ENCODE data around the gene PDAP1. TPM values are rescaled to one million over a fixed set of nuclear protein-coding genes. Genes with fewer than 3 reads are reported as not detected.

The PDAP1 gene
- total RNA-seq, 1 experiment from 2014 or later = 180 TPM

DNA sequence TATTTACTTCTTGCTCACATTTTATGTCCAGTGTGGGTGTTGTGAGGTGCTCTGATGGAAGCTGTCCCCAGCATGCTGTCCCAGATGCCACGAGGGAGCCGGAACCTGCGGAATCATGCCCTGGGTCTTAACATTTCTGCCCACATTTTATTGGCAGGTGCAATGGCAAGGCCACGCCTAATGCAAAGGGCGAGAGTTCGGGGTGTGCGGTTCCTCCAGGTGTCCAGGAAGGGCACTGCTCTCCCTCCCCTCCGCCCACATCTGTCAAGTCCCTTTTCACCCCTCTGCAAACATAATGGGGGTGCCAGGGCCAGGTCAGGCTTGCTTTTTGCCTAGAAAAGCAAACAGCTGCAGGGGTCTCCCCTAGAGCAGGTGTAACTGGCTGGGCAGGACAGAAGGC is 16.4 kb downstream of the PDAP1 start:
- DNase-seq = no peak
- H3K36me3 ChIP-seq (ENCODE audit: control insufficient read depth, insufficient read depth, low read length) = peaks cover 6% of the 10 kb centered on the region
- Mint-ChIP-seq H3K4me3 (ENCODE audit: unreplicated experiment) (no peak overlapping the region), H3K27me3 (ENCODE audit: insufficient read depth, unreplicated experiment) (no peaks in the 10 kb centered on the region), H3K27ac (ENCODE audit: unreplicated experiment) (no peak overlapping the region), H3K4me1 (ENCODE audit: low read depth, unreplicated experiment) (no peaks in the 10 kb centered on the region), H3K9me3 (ENCODE audit: unreplicated experiment) (no peaks in the 10 kb centered on the region), H3K36me3 (ENCODE audit: insufficient read depth, unreplicated experiment) (peaks cover 100% of the 10 kb centered on the region)
- no peak overlapping the region for H3K4me3 ChIP-seq (ENCODE audit: low read depth, low read length)
- ChIA-PET POLR2A (no interaction called here), CTCF (no interaction called here)
- no TSS peak for BruUV-seq (replicated peaks)
- H3K9me3 ChIP-seq = no peaks in the 10 kb centered on the region
- intact Hi-C loops (cut with micrococcal nuclease; ENCODE audit: unreplicated experiment) = no loop called here
- no peaks in the 10 kb centered on the region for H3K27me3 ChIP-seq (replicated peaks; ENCODE audit: control insufficient read depth, insufficient read depth, low read length)
- H3K4me1 ChIP-seq = no peaks in the 10 kb centered on the region
- TF ChIP-seq, protein P1, sequence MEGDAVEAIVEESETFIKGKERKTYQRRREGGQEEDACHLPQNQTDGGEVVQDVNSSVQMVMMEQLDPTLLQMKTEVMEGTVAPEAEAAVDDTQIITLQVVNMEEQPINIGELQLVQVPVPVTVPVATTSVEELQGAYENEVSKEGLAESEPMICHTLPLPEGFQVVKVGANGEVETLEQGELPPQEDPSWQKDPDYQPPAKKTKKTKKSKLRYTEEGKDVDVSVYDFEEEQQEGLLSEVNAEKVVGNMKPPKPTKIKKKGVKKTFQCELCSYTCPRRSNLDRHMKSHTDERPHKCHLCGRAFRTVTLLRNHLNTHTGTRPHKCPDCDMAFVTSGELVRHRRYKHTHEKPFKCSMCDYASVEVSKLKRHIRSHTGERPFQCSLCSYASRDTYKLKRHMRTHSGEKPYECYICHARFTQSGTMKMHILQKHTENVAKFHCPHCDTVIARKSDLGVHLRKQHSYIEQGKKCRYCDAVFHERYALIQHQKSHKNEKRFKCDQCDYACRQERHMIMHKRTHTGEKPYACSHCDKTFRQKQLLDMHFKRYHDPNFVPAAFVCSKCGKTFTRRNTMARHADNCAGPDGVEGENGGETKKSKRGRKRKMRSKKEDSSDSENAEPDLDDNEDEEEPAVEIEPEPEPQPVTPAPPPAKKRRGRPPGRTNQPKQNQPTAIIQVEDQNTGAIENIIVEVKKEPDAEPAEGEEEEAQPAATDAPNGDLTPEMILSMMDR (IDR thresholded peaks at IDR 0.05; ENCODE audit: insufficient read depth in 1 of 2, low read depth in 1 of 2, low read length in 1 of 2, severe bottlenecking in 1 of 2, unreplicated experiment in 1 of 2) = no peak

- Mint-ChIP-seq H3K4me1 (ENCODE audit: low read depth, unreplicated experiment) (no peaks in the 10 kb centered on the region), H3K27ac (ENCODE audit: unreplicated experiment) (no peak overlapping the region), H3K4me3 (ENCODE audit: unreplicated experiment) (no peak overlapping the region), H3K36me3 (ENCODE audit: insufficient read depth, unreplicated experiment) (peaks cover 100% of the 10 kb centered on the region), H3K27me3 (ENCODE audit: insufficient read depth, unreplicated experiment) (no peaks in the 10 kb centered on the region), H3K9me3 (ENCODE audit: unreplicated experiment) (no peaks in the 10 kb centered on the region)
- BruUV-seq (replicated peaks) = no TSS peak
- POLR2A ChIA-PET = no interaction called here
- Histone ChIP-seq H3K9me3 (no peaks in the 10 kb centered on the region), H3K4me3 (ENCODE audit: low read depth, low read length) (no peak overlapping the region), H3K4me1 (no peaks in the 10 kb centered on the region), H3K27me3 (replicated peaks; ENCODE audit: control insufficient read depth, insufficient read depth, low read length) (no peaks in the 10 kb centered on the region), H3K36me3 (ENCODE audit: control insufficient read depth, insufficient read depth, low read length) (peaks cover 6% of the 10 kb centered on the region)
- intact Hi-C loops (cut with micrococcal nuclease; ENCODE audit: unreplicated experiment) = no loop called here
- CTCF ChIA-PET = interaction anchor here (0.6 kb wide), 1 partner anchor 60 kb away, joined by 9 read pairs; no protein-coding TSS in a partner anchor
- TF ChIP-seq, protein P1 (IDR thresholded peaks at IDR 0.05; ENCODE audit: insufficient read depth in 1 of 2, low read depth in 1 of 2, low read length in 1 of 2, severe bottlenecking in 1 of 2, unreplicated experiment in 1 of 2) = no peak
- no peak for DNase-seq
These were observed 17.3 kb downstream of the PDAP1 start for GRCh38 chr7:99390941-99391602.

DNA sequence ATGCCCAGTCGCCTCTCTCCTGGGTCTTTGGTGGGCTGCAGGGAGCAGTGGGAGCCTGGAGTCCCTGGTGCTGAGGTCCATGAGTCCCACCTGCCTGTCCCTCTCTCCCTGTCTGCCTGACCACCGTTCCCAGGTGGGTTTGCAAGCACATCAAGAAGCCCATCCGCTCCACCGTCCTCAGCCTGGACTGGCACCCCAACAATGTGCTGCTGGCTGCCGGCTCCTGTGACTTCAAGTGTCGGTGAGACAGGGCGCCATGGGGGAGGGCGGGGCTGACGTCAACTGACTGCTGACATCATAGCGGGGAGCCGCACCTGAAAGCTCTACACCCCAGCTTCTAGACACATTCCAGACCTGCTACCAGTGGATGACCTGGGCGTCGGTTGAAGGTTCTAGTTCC is 18.6 kb downstream of the PDAP1 start:
- no peak overlapping the region for H3K27ac Mint-ChIP-seq (ENCODE audit: unreplicated experiment)
- Histone ChIP-seq H3K36me3 (ENCODE audit: control insufficient read depth, insufficient read depth, low read length) (peaks cover 4% of the 10 kb centered on the region), H3K9me3 (no peaks in the 10 kb centered on the region), H3K4me1 (no peaks in the 10 kb centered on the region), H3K4me3 (ENCODE audit: low read depth, low read length) (no peak overlapping the region), H3K27me3 (replicated peaks; ENCODE audit: control insufficient read depth, insufficient read depth, low read length) (no peaks in the 10 kb centered on the region)
- no peak for DNase-seq
- BruUV-seq (replicated peaks) = no TSS peak
- TF ChIP-seq, protein P1 (IDR thresholded peaks at IDR 0.05; ENCODE audit: insufficient read depth in 1 of 2, low read depth in 1 of 2, low read length in 1 of 2, severe bottlenecking in 1 of 2, unreplicated experiment in 1 of 2) = no peak
- ChIA-PET CTCF (interaction anchor here (0.6 kb wide), 1 partner anchor 25 kb away, joined by 3 read pairs; no protein-coding TSS in a partner anchor), POLR2A (interaction anchor here (1.0 kb wide), 1 partner anchor 18 kb away, joined by 3 read pairs; no protein-coding TSS in a partner anchor)
- no peaks in the 10 kb centered on the region for H3K27me3 Mint-ChIP-seq (ENCODE audit: insufficient read depth, unreplicated experiment)
- H3K4me1 Mint-ChIP-seq (ENCODE audit: low read depth, unreplicated experiment) = no peaks in the 10 kb centered on the region
- H3K9me3 Mint-ChIP-seq (ENCODE audit: unreplicated experiment) = no peaks in the 10 kb centered on the region
- H3K36me3 Mint-ChIP-seq (ENCODE audit: insufficient read depth, unreplicated experiment) = peaks cover 97% of the 10 kb centered on the region
- intact Hi-C loops (cut with micrococcal nuclease; ENCODE audit: unreplicated experiment) = loop anchor here (5.0 kb wide), 1 partner anchor 62 kb away; the partner anchor contains the start of gene ARPC1A
- no peak overlapping the region for H3K4me3 Mint-ChIP-seq (ENCODE audit: unreplicated experiment)

Data from Caco-2 (cell line).